Gastroesophageal sphincter (tissue), 4 donors: ENCODE measurements around the gene PF4V1. TPM values are rescaled to one million over a fixed set of nuclear protein-coding genes. Genes with fewer than 3 reads are reported as not detected.
A peak's percentile ranks its signal among the peaks of the same experiment; 100 is the strongest.

Experiments
- ATAC-seq: fragments of 150-250 bp; one replicate; pipeline ENCODE4 v1.9.1; 2016; ENCODE audit warnings: mild to moderate bottlenecking, moderate library complexity
- H3K27ac ChIP-seq, 4 donors: fragments of 200-600 bp; sonication (generic) in 3 of 4; 1 replicate in 3 of 4; 2 replicates in 1 of 4; pipeline ENCODE4 v1.5.1; 2016 to 2019
- H3K27me3 ChIP-seq: fragments of 200-600 bp; sonication (generic); one replicate; pipeline ENCODE4 v1.5.1; 2019
- H3K36me3 ChIP-seq, 2 donors: fragments of 200-600 bp; sonication (generic); one replicate each; pipeline ENCODE4 v1.5.1; 2019; ENCODE audit warnings: control low read depth in 1 of 2
- H3K4me1 ChIP-seq, 3 donors: fragments of 200-600 bp; sonication (generic); 1 replicate in 2 of 3; 2 replicates in 1 of 3; pipeline ENCODE4 v1.5.1; 2016 to 2019; ENCODE audit warnings: control low read depth in 2 of 3
- H3K4me3 ChIP-seq, 2 donors: fragments of 200-600 bp; sonication (generic); one replicate each; pipeline ENCODE4 v1.5.1; 2019; ENCODE audit warnings: mild to moderate bottlenecking in 1 of 2, moderate library complexity in 1 of 2
- H3K9me3 ChIP-seq, 3 donors: fragments of 200-600 bp; sonication (generic); one replicate each; pipeline ENCODE4 v1.5.1; 2017 to 2019; ENCODE audit warnings: control low read depth in 2 of 3
- EP300 ChIP-seq: sonication (generic); formaldehyde crosslinking; IDR thresholded peaks from one replicate; pipeline ENCODE4 v1.6.1; 2017; ENCODE audit warnings: antibody characterized with exemption, mild to moderate bottlenecking
- POLR2A ChIP-seq, 2 donors: fragments of 450-650 bp; IDR thresholded peaks; one replicate each; pipeline ENCODE4 v1.6.1; 2017; ENCODE audit warnings: antibody characterized with exemption in 2 of 2, mild to moderate bottlenecking in 2 of 2, moderate library complexity in 1 of 2
- POLR2AphosphoS5 ChIP-seq: sonication (generic); formaldehyde crosslinking; IDR thresholded peaks from one replicate; pipeline ENCODE4 v1.6.1; 2017; ENCODE audit warnings: antibody characterized with exemption
- WGBS, 2 donors: methylation state at CpG; one replicate each; pipeline ENCODE4 v1.1.5; 2018; ENCODE audit warnings: low coverage in 1 of 2; 5-methylcytosine and 5-hydroxymethylcytosine counted together
- total RNA-seq, 4 donors: library from RNA; depleted of rRNA; stranded (reverse); fragments of >200 nt; gene quantifications; one replicate each; pipeline ENCODE4 v1.1.0, GENCODE V29; 2016
- TF ChIP-seq, protein P1 (sequence below), 4 experiments: fragments of 200-600 bp in 2 of 4; fragments of 450-650 bp in 2 of 4; sonication (generic) in 1 of 4; IDR thresholded peaks; one replicate each; pipeline ENCODE4 v1.5.1; 2017 to 2019; ENCODE audit warnings: antibody characterized with exemption in 4 of 4, mild to moderate bottlenecking in 2 of 4, moderate library complexity in 2 of 4

The PF4V1 gene
- total RNA-seq, 4 donors from 2014 or later = not detected

DNA sequence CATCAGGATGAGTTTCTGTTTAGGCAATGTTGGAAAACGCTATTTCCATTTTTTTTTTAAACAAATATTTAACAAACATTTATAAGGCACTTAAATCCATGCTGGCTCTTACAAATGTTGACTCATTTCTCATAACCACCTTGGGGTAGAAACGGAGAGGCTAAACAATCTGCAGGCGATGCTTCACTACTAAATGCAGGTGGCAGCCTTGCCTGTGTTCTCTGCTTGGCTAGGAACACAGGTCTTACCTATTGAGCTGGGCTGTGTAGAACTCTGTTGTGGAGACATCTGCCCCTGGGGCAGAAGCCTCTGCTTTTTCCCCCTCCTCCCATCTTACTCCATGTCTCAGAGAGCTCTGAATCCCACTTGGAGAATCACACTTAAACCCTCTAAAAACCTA lies 14.7 kb downstream of the PF4V1 start:
- ATAC-seq = no peak
- WGBS, 2 donors = 80 to 84% methylated on average over 3 of the region's 3 CpGs
- peaks cover 0 to 14% (median 0%) of the 10 kb centered on the region in 3 donors for H3K4me1 ChIP-seq
- peaks cover 35% of the 10 kb centered on the region for H3K27me3 ChIP-seq
- no peak for TF ChIP-seq POLR2AphosphoS5
- TF ChIP-seq POLR2A (IDR thresholded peaks at IDR 0.05) = no peak
- no peak for TF ChIP-seq EP300
- TF ChIP-seq, protein P1, sequence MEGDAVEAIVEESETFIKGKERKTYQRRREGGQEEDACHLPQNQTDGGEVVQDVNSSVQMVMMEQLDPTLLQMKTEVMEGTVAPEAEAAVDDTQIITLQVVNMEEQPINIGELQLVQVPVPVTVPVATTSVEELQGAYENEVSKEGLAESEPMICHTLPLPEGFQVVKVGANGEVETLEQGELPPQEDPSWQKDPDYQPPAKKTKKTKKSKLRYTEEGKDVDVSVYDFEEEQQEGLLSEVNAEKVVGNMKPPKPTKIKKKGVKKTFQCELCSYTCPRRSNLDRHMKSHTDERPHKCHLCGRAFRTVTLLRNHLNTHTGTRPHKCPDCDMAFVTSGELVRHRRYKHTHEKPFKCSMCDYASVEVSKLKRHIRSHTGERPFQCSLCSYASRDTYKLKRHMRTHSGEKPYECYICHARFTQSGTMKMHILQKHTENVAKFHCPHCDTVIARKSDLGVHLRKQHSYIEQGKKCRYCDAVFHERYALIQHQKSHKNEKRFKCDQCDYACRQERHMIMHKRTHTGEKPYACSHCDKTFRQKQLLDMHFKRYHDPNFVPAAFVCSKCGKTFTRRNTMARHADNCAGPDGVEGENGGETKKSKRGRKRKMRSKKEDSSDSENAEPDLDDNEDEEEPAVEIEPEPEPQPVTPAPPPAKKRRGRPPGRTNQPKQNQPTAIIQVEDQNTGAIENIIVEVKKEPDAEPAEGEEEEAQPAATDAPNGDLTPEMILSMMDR (IDR thresholded peaks at IDR 0.05) = no peak
- no peaks in the 10 kb centered on the region for H3K36me3 ChIP-seq
- no peak overlapping the region for H3K4me3 ChIP-seq
- no peaks in the 10 kb centered on the region for H3K9me3 ChIP-seq
- H3K27ac ChIP-seq = no peak overlapping the region

DNA sequence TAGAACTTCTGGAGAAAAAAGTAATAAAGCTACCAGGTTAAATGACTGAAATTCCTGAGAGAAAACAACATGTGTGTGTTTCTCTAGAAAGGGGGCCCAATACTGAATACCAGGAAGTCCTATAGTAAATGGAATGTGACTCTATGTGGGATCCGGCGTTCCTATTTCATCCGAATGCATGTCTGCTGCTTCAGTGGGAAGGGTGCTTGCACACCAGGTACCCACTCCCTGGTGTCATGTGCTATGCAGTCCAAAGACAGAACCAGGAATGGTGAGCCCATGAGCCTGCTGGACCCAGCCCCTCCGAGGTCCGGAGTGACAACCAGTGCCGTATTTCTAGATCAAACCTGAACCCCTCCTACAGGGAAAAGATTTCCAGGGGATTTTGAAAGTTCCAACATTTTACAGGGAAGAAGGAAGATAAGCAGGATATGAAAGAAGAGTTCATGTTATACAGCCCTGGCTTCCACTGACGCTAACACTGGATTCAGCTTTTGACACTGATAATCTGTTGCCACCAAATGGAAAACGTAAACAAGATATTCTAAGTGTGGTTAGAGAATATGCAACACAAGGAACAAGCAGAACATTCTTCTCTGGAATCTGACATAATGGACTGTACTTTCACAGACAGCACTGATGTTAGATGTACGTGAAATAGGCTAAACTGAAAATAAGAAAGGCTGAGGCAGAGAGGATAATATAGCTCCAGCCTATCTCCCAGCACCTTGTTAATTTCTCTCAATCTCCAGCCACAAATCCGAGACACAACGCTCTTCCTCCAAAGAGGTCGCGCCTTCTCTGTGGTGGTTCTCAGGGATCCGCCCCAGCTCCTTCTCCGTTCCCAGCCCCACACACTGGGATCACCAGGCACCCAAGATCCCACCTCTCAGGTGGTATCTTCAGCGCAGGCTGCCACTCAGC lies 15.4 kb downstream of the PF4V1 start:
- no peaks in the 10 kb centered on the region for H3K36me3 ChIP-seq
- H3K4me1 ChIP-seq = peaks cover 0 to 14% (median 0%) of the 10 kb centered on the region in 3 donors
- no peaks in the 10 kb centered on the region for H3K9me3 ChIP-seq
- WGBS, 2 donors = 21 to 29% methylated on average over 3 to 14 of the region's 16 CpGs
- peak overlapping the region in 1 of 4 donors; percentile 59 for H3K27ac ChIP-seq
- H3K27me3 ChIP-seq = peaks cover 37% of the 10 kb centered on the region
- ATAC-seq = peak; percentile 29
- no peak for TF ChIP-seq POLR2A (IDR thresholded peaks at IDR 0.05)
- TF ChIP-seq EP300 = no peak
- no peak for TF ChIP-seq POLR2AphosphoS5
- TF ChIP-seq, protein P1 (IDR thresholded peaks at IDR 0.05) = no peak
- peak overlapping the region; percentile 28 to 57 for H3K4me3 ChIP-seq

DNA sequence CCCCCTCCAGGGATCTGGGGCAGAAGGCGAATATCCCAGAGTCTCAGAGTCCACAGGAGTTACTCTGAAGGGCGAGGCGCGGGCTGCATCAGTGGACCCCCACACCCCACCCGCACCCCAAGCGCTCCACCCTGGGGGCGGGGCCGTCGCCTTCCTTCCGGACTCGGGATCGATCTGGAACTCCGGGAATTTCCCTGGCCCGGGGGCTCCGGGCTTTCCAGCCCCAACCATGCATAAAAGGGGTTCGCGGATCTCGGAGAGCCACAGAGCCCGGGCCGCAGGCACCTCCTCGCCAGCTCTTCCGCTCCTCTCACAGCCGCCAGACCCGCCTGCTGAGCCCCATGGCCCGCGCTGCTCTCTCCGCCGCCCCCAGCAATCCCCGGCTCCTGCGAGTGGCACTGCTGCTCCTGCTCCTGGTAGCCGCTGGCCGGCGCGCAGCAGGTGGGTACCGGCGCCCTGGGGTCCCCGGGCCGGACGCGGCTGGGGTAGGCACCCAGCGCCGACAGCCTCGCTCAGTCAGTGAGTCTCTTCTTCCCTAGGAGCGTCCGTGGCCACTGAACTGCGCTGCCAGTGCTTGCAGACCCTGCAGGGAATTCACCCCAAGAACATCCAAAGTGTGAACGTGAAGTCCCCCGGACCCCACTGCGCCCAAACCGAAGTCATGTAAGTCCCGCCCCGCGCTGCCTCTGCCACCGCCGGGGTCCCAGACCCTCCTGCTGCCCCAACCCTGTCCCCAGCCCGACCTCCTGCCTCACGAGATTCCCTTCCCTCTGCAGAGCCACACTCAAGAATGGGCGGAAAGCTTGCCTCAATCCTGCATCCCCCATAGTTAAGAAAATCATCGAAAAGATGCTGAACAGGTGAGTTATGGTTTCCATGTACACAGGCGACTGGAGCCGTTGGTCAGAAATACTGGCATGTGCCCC lies 16.3 kb downstream of the PF4V1 start, which contains the start of gene CXCL1:
Gene CXCL1 (plus strand): TSS at position 264 of the 926 bp plus-strand sequence. CDS start 78 bp downstream, at position 342.
- peak within 1 kb of the TSS; percentile 28 to 57 for H3K4me3 ChIP-seq
- H3K27me3 ChIP-seq = peaks cover 37% of the 10 kb centered on the region
- 15 to 90% methylated on average over 2 to 19 of the region's 61 CpGs for WGBS, 2 donors
- TF ChIP-seq POLR2AphosphoS5 (no peak), POLR2A (IDR thresholded peaks at IDR 0.05) (no peak), EP300 (no peak)
- TF ChIP-seq, protein P1 (IDR thresholded peaks at IDR 0.05) = no peak
- peak within 1 kb of the TSS in 2 of 4 donors; percentile 9 to 59 for H3K27ac ChIP-seq
- no peaks in the 10 kb centered on the region for H3K9me3 ChIP-seq
- ATAC-seq = peak; percentile 69
- H3K4me1 ChIP-seq = peaks cover 0 to 14% (median 0%) of the 10 kb centered on the region in 3 donors
- no peaks in the 10 kb centered on the region for H3K36me3 ChIP-seq

DNA sequence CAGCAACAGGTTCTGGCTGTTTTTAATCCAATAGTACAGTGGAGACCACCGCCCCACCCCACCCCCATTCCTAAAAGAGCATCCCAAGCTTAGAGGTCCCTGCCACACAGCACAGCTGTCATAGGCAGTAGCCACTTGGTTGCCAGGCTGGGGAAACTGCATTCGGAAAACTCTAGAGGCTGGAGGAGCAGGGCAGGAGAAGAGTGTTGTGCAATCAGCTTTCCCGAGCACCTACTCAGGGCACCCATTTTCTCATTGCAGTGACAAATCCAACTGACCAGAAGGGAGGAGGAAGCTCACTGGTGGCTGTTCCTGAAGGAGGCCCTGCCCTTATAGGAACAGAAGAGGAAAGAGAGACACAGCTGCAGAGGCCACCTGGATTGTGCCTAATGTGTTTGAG lies 17.2 kb downstream of the PF4V1 start:
- no peak overlapping the region for H3K27ac ChIP-seq
- no peak for TF ChIP-seq POLR2A (IDR thresholded peaks at IDR 0.05)
- TF ChIP-seq EP300 = no peak
- TF ChIP-seq POLR2AphosphoS5 = no peak
- TF ChIP-seq, protein P1 (IDR thresholded peaks at IDR 0.05) = no peak
- H3K9me3 ChIP-seq = no peaks in the 10 kb centered on the region
- H3K36me3 ChIP-seq = no peaks in the 10 kb centered on the region
- no peak for ATAC-seq
- peaks cover 0 to 14% (median 0%) of the 10 kb centered on the region in 3 donors for H3K4me1 ChIP-seq
- H3K27me3 ChIP-seq = peaks cover 37% of the 10 kb centered on the region
- no peak overlapping the region for H3K4me3 ChIP-seq
- 100% methylated on average over 1 of the region's 3 CpGs; no CpG with 5 or more reads in 1 of the 2 donors for WGBS, 2 donors
